HG03039 (cell line): ENCODE data around the gene SSH2.

Source experiments
- ATAC-seq: cut with Tn5 transposase; IDR thresholded peaks from one replicate; pipeline ENCODE4 v1.9.1; 2021; ENCODE audit warnings: mild to moderate bottlenecking, moderate library complexity; ENCODE audit not compliant: unreplicated experiment

The SSH2 gene

DNA sequence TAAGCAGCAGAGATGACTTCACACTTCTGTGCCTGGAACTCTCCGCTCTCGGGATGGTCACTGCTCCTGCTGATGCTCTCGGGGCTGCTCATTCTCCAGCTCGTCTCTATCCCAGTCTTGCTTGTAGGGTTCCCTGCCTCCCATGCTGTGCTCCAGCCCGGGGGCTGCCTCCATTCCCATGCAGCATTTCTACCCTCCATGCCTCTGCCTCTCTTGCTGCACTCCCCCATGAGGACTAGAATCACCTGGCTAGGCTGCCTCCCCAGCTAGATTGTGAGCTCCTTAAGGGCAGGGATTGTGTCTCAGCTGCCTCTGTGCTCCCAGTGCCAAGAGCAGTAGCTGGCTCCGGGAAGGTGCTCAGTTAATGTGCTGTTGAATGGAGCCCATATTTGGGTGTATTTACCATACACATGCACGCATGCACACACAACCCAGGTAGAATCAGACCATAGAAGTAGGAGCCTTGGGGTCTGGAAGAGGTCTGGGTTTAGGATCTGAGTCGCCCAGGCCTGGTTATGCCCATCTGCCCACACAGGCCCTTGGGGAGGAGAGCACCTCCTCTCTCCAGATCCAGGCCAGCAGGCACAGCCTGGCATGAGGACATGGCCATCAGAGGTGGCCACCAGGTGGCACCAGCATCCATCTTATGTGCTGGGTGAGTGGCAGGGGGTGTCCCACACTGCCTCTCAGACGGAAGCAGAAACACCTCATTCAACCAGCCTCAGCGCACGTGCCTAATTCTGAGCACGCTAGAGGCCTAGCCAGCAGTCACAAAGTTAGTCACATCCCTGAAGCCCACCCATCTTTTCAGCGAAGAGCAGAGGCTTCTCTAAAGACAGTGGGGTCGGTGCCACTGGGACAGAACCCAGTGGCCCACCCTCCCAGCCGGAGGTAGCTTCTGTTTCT lies 349.9 kb downstream of the SSH2 start:
- peak; percentile 65 for ATAC-seq

DNA sequence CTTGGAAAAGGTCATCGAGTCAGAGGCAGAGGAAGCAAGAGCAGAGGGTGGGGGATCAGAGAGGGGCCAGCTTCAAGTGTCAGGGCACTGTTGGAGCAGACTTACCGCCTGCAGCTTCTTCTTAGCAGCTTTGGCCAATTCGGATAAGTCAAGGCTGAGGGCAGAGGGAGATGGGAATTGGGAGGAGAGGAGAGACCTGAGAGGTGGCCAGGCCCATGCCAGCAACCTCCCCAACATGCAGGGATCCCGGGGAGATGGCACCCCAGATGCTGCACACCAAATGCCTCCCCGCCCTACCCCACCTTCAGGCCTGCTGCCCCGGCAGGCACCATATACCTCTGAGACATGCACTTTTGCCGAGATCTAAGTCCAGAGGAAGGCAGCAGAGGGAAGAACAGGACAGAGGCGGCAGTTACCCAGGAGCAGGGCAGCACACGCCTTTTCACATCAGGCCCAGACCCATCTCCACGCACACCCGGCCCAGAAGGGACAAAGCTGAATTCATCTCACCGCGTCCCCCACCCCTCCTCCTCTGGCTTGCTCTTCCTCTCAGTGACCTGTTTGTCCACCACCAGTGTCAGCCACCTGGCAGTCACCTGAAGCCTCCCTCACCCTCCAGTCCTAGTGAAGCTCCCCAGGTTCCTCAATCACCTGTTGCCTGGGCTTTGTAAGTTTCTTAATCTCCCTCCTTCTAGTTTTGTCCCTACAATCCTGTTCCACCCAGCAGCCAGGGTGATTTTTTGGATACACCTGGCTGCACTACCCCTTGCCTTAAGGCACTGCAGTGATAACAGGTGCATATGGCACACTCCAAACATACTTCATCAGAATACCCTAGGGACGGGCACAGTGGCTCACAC lies 351.2 kb downstream of the SSH2 start:
- ATAC-seq = no peak

DNA sequence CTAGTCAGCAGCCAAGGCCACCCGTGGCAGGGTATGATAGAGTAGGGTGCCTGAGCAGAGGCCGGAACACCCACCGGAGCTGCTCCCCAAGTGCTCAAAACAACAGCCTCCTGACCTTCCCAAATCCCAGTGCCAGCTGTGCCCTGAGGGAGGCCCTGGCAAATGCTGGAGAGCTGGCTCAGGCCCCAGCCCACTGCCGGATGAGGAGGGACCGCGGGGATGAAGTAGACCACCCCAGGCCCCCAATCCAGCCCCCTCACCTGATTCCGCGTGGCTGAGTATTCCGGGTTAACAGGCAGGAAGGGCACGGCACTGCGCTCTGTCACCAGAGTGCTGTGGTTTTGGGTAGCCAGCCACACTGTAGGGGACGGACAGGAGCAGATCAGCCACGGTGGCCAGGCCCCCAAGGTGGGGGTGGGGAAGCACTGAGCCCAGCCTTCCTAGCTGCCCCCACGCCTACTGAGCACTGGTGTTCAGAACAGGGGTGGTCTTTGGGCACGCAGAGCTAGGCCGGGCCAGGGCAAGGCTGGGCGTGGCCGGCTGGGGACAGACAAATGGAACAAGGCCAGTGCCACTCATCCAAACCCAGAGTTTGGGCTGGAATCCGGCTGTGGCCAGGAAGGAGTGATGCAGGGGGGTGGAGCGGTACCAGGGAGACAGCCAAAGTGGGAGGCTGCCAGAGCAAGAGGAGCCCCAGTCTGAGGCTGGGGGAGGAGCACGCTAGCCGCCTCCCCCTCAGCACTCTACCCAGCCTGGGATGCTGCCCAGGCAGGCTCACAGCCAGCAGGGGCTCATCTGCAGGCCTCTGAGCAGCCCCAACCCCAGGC lies 352.4 kb downstream of the SSH2 start:
- no peak for ATAC-seq

- no peak for ATAC-seq
These were observed 353.0 kb downstream of the SSH2 start for GRCh38 chr17:29577001-29577370.

- no peak for ATAC-seq
These were observed 353.6 kb downstream of the SSH2 start for GRCh38 chr17:29576214-29577000.
